Loucy (cell line): ENCODE measurements around the gene MYOF.

Experiments used
- H2AFZ ChIP-seq: fragments of 200-600 bp; sonication (generic); 2 replicates; pipeline ENCODE4 v1.6.0; 2016; ENCODE audit warnings: antibody characterized with exemption, mild to moderate bottlenecking, low read length, moderate library complexity
- H3F3A ChIP-seq: fragments of 200-600 bp; 2 replicates; pipeline ENCODE4 v1.6.0; 2016; ENCODE audit warnings: antibody characterized with exemption, low read depth, mild to moderate bottlenecking
- H3K27me3 ChIP-seq: fragments of 200-600 bp; sonication (generic); 2 replicates; pipeline ENCODE4 v1.6.1; 2014; ENCODE audit warnings: low read length, mild to moderate bottlenecking; ENCODE audit not compliant: insufficient read depth, poor library complexity, severe bottlenecking
- H3K36me3 ChIP-seq: fragments of 200-600 bp; sonication (generic); 2 replicates; pipeline ENCODE4 v1.6.1; 2016; ENCODE audit warnings: low read length; ENCODE audit not compliant: insufficient read depth
- H3K4me1 ChIP-seq: fragments of 200-600 bp; sonication (generic); 2 replicates; pipeline ENCODE4 v1.5.1; 2014; ENCODE audit warnings: low read length, mild to moderate bottlenecking; ENCODE audit not compliant: insufficient read depth, poor library complexity, severe bottlenecking
- H3K4me2 ChIP-seq: fragments of 200-600 bp; sonication (generic); 2 replicates; pipeline ENCODE4 v1.6.0; 2014; ENCODE audit warnings: antibody characterized with exemption, low read length, low read depth, mild to moderate bottlenecking; ENCODE audit not compliant: poor library complexity, severe bottlenecking
- H3K4me3 ChIP-seq: fragments of 200-600 bp; sonication (generic); 2 replicates; pipeline ENCODE4 v1.5.1; 2014; ENCODE audit warnings: low read length, mild to moderate bottlenecking, mixed read lengths; ENCODE audit not compliant: poor library complexity, severe bottlenecking
- H3K79me2 ChIP-seq: fragments of 200-600 bp; sonication (generic); 2 replicates; pipeline ENCODE4 v1.6.1; 2014; ENCODE audit warnings: low read length; ENCODE audit not compliant: insufficient read depth
- H3K9ac ChIP-seq: fragments of 200-600 bp; sonication (generic); 2 replicates; pipeline ENCODE4 v1.6.0; 2014; ENCODE audit warnings: mild to moderate bottlenecking, low read depth, low read length, moderate library complexity; ENCODE audit not compliant: poor library complexity, severe bottlenecking
- H3K9me2 ChIP-seq: fragments of 200-600 bp; sonication (generic); replicated peaks from 2 replicates; pipeline ENCODE4 v1.6.1; 2016; ENCODE audit warnings: low read depth, low read length, mixed read lengths
- H3K9me3 ChIP-seq: fragments of 200-600 bp; sonication (generic); 2 replicates; pipeline ENCODE4 v1.6.1; 2014; ENCODE audit warnings: mild to moderate bottlenecking, antibody characterized with exemption, low read length, low read depth; ENCODE audit not compliant: insufficient read depth
- H4K20me1 ChIP-seq: fragments of 200-600 bp; sonication (generic); 2 replicates; pipeline ENCODE4 v1.6.0; 2014; ENCODE audit warnings: antibody characterized with exemption, low read length, mild to moderate bottlenecking; ENCODE audit not compliant: insufficient read depth, poor library complexity, severe bottlenecking
- CTCF ChIP-seq: fragments of 200-600 bp; sonication (generic); conservative IDR thresholded peaks from 2 replicates; pipeline ENCODE4 v1.5.1; 2014; ENCODE audit warnings: mild to moderate bottlenecking, antibody characterized with exemption, low read length
- EZH2phosphoT487 ChIP-seq: fragments of 200-600 bp; IDR thresholded peaks from 2 replicates; pipeline ENCODE4 v1.6.1; 2018; ENCODE audit warnings: antibody characterized with exemption, mild to moderate bottlenecking, moderate library complexity, borderline replicate concordance

MYOF gene

DNA sequence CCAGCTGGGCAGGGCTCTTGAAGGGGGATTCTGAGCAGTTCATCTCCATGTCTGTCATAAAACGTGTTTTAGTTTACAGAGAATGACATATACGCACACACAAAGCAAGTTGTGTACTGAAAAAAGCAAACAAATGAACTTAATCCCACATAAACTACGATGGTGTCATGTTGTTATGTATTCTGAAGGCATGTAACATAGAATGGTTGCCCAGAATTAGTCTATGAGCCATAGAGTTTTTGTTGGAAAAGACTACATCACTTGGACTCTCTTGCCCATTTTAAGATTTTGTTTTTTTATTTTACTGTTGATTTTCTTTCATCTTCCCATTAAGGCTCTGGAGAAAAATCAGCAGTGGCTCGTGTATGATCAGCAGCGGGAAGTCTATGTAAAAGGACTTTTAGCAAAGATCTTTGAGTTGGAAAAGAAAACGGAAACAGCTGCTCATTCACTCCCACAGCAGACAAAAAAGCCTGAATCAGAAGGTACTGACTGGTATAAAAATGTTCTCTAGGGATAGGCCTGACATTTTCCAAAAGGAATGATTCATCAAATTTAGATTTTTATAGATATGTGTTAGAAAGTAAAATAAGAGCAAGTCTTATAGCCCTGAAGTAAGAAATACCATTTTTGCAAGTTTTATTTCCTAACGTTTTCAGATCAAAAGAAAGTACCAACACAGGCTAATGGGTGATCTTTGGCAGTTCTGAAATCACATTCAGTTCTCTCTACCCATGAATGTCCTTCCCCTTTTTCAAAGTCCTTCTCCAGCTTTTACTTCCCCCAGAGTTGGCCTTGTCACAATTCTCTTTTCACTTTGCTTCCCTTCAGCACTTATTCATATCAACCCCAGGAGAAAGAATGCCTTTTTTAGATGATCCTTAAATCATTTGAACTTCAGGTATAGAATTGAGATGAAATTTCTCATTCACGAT lies 33.2 kb upstream of the MYOF start:
- Histone ChIP-seq H3K9me2 (no peaks in the 10 kb centered on the region), H3K4me2 (no peak overlapping the region), H3K9ac (no peak overlapping the region), H2AFZ (no peak overlapping the region), H3K9me3 (no peaks in the 10 kb centered on the region), H3K27me3 (no peaks in the 10 kb centered on the region), H3K4me1 (no peaks in the 10 kb centered on the region), H3K36me3 (peaks cover 81% of the 10 kb centered on the region), H3K4me3 (no peak overlapping the region), H4K20me1 (no peaks in the 10 kb centered on the region), H3F3A (no peaks in the 10 kb centered on the region), H3K79me2 (no peaks in the 10 kb centered on the region)
- TF ChIP-seq EZH2phosphoT487 (no peak), CTCF (no peak)

- H3K27me3 ChIP-seq, result no peaks in the 10 kb centered on the region
- H3K9me3 ChIP-seq, result no peaks in the 10 kb centered on the region
- TF ChIP-seq EZH2phosphoT487, result no peak
- no peak for TF ChIP-seq CTCF
- H3K4me1 ChIP-seq, result no peaks in the 10 kb centered on the region
- no peak overlapping the region for H3K9ac ChIP-seq
- peaks cover 74% of the 10 kb centered on the region for H3K36me3 ChIP-seq
- H3F3A ChIP-seq, result no peaks in the 10 kb centered on the region
- no peaks in the 10 kb centered on the region for H3K9me2 ChIP-seq
- no peak overlapping the region for H2AFZ ChIP-seq
- H3K4me2 ChIP-seq, result no peak overlapping the region
- H3K79me2 ChIP-seq, result no peaks in the 10 kb centered on the region
- H3K4me3 ChIP-seq, result no peak overlapping the region
- no peaks in the 10 kb centered on the region for H4K20me1 ChIP-seq
Measured at GRCh38 chr10:93514521-93514920, 32.4 kb upstream of the MYOF start.

DNA sequence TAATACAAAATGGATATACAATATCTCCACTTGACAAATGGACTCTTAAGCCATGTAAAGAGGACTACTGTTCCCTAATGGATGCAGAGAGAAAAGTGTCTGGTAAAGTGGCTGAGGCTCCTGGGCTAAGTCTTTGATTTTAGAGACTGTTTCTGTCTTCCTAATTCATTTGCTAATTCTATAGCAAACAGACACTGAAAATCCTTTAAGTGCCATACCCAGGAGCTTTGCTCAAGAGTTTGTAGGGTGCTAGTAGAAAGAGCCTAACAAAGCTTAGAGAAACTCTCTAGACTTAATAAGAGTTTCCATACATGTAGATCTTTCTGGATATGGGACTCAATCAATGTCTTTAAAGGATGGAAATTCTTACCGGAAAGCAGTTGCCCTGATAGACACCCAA lies 31.0 kb upstream of the MYOF start:
- Histone ChIP-seq H3K9me3 (no peaks in the 10 kb centered on the region), H3K27me3 (no peaks in the 10 kb centered on the region), H3K9ac (no peak overlapping the region), H3K79me2 (no peaks in the 10 kb centered on the region), H3K9me2 (no peaks in the 10 kb centered on the region), H3K4me1 (no peaks in the 10 kb centered on the region), H3F3A (no peaks in the 10 kb centered on the region), H4K20me1 (no peaks in the 10 kb centered on the region), H3K4me3 (no peak overlapping the region), H2AFZ (no peak overlapping the region), H3K4me2 (no peak overlapping the region), H3K36me3 (peaks cover 70% of the 10 kb centered on the region)
- TF ChIP-seq CTCF, result no peak
- TF ChIP-seq EZH2phosphoT487, result no peak
